AG10803 (cell line): ENCODE results near the gene ADARB2.

Source experiments
- DNase-seq: peaks from one replicate; pipeline ENCODE4 v3.0.0; 2010; ENCODE audit warnings: low read depth
- H3K4me3 ChIP-seq: 2 replicates; pipeline ENCODE4 v1.5.1; 2011; ENCODE audit warnings: mild to moderate bottlenecking, low read length, control low read depth
- CTCF ChIP-seq: conservative IDR thresholded peaks from 2 replicates; pipeline ENCODE4 v1.5.1; 2011; ENCODE audit warnings: mild to moderate bottlenecking, low read length, control low read depth, inconsistent platforms

ADARB2 gene

GRCh38 chr10:1535301-1535965, 201.9 kb downstream of the ADARB2 start:
- no peak for DNase-seq
- H3K4me3 ChIP-seq: no peak overlapping the region
- no peak for TF ChIP-seq CTCF

- DNase-seq: no peak
- no peak for TF ChIP-seq CTCF
- no peak overlapping the region for H3K4me3 ChIP-seq
Measured at GRCh38 chr10:1534820-1535219, 202.5 kb downstream of the ADARB2 start.

- TF ChIP-seq CTCF: no peak
- no peak overlapping the region for H3K4me3 ChIP-seq
- no peak for DNase-seq
Measured at GRCh38 chr10:1532636-1533035, 204.7 kb downstream of the ADARB2 start.

- H3K4me3 ChIP-seq: no peak overlapping the region
- no peak for TF ChIP-seq CTCF
- DNase-seq: no peak
Measured at GRCh38 chr10:1531883-1532597, 205.3 kb downstream of the ADARB2 start.

- no peak for DNase-seq
- no peak for TF ChIP-seq CTCF
- no peak overlapping the region for H3K4me3 ChIP-seq
Measured at GRCh38 chr10:1530871-1531517, 206.3 kb downstream of the ADARB2 start.

- H3K4me3 ChIP-seq: no peak overlapping the region
- TF ChIP-seq CTCF: no peak
- DNase-seq: no peak
Measured at GRCh38 chr10:1529806-1530413, 207.4 kb downstream of the ADARB2 start.
